SK-N-SH treated with all-trans-retinoic acid at 6 μM for 48 hours (cell line): ENCODE results near the gene LYRM1.

Experiments
- ATAC-seq: fragments of 200-7000 bp; cut with Tn5 transposase; 3 replicates; pipeline ENCODE4 v1.9.1; 2020; ENCODE audit warnings: mild to moderate bottlenecking, moderate library complexity
- ARNTL ChIP-seq: fragments of 450-650 bp; formaldehyde crosslinking; IDR thresholded peaks from 2 replicates; pipeline ENCODE4 v1.5.0; 2020; ENCODE audit warnings: low read depth, mild to moderate bottlenecking, moderate library complexity, borderline replicate concordance
- CSDC2 ChIP-seq: fragments of 250-450 bp; sonication (Bioruptor Pico); IDR thresholded peaks from 2 replicates; pipeline ENCODE4 v1.5.0; 2020; ENCODE audit warnings: mild to moderate bottlenecking, moderate library complexity
- ESRRG ChIP-seq: fragments of 250-450 bp; sonication (Bioruptor Pico); IDR thresholded peaks from 2 replicates; pipeline ENCODE4 v1.6.1; 2021; ENCODE audit warnings: mild to moderate bottlenecking
- GLIS3 ChIP-seq: fragments of 250-450 bp; sonication (Bioruptor Pico); IDR thresholded peaks from 2 replicates; pipeline ENCODE4 v1.5.0; 2020; ENCODE audit warnings: mild to moderate bottlenecking, moderate library complexity
- ISL1 ChIP-seq: fragments of 250-450 bp; sonication (Bioruptor Pico); IDR thresholded peaks from 2 replicates; pipeline ENCODE4 v2.1.2; 2022; ENCODE audit warnings: mild to moderate bottlenecking, moderate library complexity
- OSR1 ChIP-seq: fragments of 250-450 bp; sonication (Bioruptor Pico); IDR thresholded peaks from 2 replicates; pipeline ENCODE4 v1.8.0; 2022; ENCODE audit warnings: moderate library complexity, mild to moderate bottlenecking, inconsistent platforms
- PPARA ChIP-seq: fragments of 250-450 bp; sonication (Bioruptor Pico); IDR thresholded peaks from 2 replicates; pipeline ENCODE4 v1.5.0; 2020; ENCODE audit warnings: mild to moderate bottlenecking, borderline replicate concordance
- SNAI2 ChIP-seq: fragments of 250-450 bp; sonication (Bioruptor Pico); IDR thresholded peaks from 2 replicates; pipeline ENCODE4 v1.5.0; 2020; ENCODE audit warnings: mild to moderate bottlenecking, moderate library complexity
- TCF4 ChIP-seq: fragments of 250-450 bp; sonication (Bioruptor Pico); IDR thresholded peaks from 2 replicates; pipeline ENCODE4 v1.8.0; 2021; ENCODE audit warnings: mild to moderate bottlenecking, moderate library complexity, borderline replicate concordance
- TOX ChIP-seq: fragments of 250-450 bp; sonication (Bioruptor Pico); IDR thresholded peaks from 2 replicates; pipeline ENCODE4 v1.8.0; 2021; ENCODE audit warnings: mild to moderate bottlenecking, moderate library complexity, borderline replicate concordance
- ZC3H10 ChIP-seq: fragments of 250-450 bp; sonication (Bioruptor Pico); IDR thresholded peaks from 2 replicates; pipeline ENCODE4 v1.5.1; 2021; ENCODE audit warnings: mild to moderate bottlenecking, moderate library complexity
- ZFP3 ChIP-seq: fragments of 250-450 bp; sonication (Bioruptor Pico); IDR thresholded peaks from 2 replicates; pipeline ENCODE4 v1.5.0; 2020; ENCODE audit warnings: mild to moderate bottlenecking, moderate library complexity
- ZFP30 ChIP-seq: fragments of 450-650 bp; formaldehyde crosslinking; IDR thresholded peaks from 2 replicates; pipeline ENCODE4 v1.5.0; 2022; ENCODE audit warnings: mild to moderate bottlenecking, moderate library complexity
- ZNF70 ChIP-seq: fragments of 450-650 bp; formaldehyde crosslinking; IDR thresholded peaks from 2 replicates; pipeline ENCODE4 v1.5.0; 2020; ENCODE audit warnings: mild to moderate bottlenecking, moderate library complexity
- ZNF8 ChIP-seq: fragments of 450-650 bp; formaldehyde crosslinking; IDR thresholded peaks from 2 replicates; pipeline ENCODE4 v1.5.0; 2020; ENCODE audit warnings: mild to moderate bottlenecking, moderate library complexity
- TF ChIP-seq, protein P1 (sequence below): fragments of 250-450 bp; sonication (Bioruptor Pico); IDR thresholded peaks from 2 replicates; pipeline ENCODE4 v1.8.0; 2021; ENCODE audit warnings: low read depth, mild to moderate bottlenecking, moderate library complexity, borderline replicate concordance
- TF ChIP-seq, protein P2 (sequence below): fragments of 250-450 bp; sonication (Bioruptor Pico); IDR thresholded peaks from 2 replicates; pipeline ENCODE4 v1.5.1; 2021; ENCODE audit warnings: mild to moderate bottlenecking, moderate library complexity
- TF ChIP-seq, protein P3 (sequence below): fragments of 250-450 bp; sonication (Bioruptor Pico); IDR thresholded peaks from 2 replicates; pipeline ENCODE4 v1.8.0; 2020; ENCODE audit warnings: mild to moderate bottlenecking, moderate library complexity, borderline replicate concordance
- TF ChIP-seq, protein P4 (sequence below): fragments of 250-450 bp; sonication (Bioruptor Pico); IDR thresholded peaks from 2 replicates; pipeline ENCODE4 v1.5.1; 2020; ENCODE audit warnings: low read depth, mild to moderate bottlenecking, moderate library complexity
- TF ChIP-seq, protein P5 (sequence below): fragments of 250-450 bp; sonication (Bioruptor Pico); IDR thresholded peaks from 2 replicates; pipeline ENCODE4 v1.5.0; 2020; ENCODE audit warnings: mild to moderate bottlenecking, moderate library complexity

LYRM1 gene

DNA sequence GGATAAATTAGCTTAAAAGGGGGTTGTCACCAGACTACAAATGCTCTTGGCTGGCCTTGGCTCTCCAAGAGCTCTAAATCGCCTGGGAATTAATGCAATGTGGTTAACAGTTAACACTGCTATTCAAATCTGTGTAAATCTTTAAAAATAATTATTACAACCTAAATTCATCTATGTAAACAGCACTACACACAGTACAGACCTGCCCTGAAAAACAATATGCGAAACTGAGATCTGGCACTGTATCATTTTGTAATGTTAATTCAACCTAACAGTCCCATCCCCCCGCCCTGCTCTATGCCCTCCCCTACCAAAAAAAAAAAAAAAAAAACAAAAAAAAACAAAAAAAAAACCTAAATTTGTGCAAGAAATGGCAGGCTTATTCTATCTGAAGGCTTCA, 41.3 kb upstream of the LYRM1 start:
- no peak for TF ChIP-seq OSR1
- TF ChIP-seq, protein P1, sequence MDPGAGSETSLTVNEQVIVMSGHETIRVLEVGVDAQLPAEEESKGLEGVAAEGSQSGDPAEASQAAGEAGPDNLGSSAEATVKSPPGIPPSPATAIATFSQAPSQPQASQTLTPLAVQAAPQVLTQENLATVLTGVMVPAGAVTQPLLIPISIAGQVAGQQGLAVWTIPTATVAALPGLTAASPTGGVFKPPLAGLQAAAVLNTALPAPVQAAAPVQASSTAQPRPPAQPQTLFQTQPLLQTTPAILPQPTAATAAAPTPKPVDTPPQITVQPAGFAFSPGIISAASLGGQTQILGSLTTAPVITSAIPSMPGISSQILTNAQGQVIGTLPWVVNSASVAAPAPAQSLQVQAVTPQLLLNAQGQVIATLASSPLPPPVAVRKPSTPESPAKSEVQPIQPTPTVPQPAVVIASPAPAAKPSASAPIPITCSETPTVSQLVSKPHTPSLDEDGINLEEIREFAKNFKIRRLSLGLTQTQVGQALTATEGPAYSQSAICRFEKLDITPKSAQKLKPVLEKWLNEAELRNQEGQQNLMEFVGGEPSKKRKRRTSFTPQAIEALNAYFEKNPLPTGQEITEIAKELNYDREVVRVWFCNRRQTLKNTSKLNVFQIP (CRISPR knock-in tag): no peak
- TF ChIP-seq, protein P2, sequence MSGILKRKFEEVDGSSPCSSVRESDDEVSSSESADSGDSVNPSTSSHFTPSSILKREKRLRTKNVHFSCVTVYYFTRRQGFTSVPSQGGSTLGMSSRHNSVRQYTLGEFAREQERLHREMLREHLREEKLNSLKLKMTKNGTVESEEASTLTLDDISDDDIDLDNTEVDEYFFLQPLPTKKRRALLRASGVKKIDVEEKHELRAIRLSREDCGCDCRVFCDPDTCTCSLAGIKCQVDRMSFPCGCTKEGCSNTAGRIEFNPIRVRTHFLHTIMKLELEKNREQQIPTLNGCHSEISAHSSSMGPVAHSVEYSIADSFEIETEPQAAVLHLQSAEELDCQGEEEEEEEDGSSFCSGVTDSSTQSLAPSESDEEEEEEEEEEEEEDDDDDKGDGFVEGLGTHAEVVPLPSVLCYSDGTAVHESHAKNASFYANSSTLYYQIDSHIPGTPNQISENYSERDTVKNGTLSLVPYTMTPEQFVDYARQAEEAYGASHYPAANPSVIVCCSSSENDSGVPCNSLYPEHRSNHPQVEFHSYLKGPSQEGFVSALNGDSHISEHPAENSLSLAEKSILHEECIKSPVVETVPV (CRISPR knock-in tag): no peak
- no peak for TF ChIP-seq PPARA
- no peak for TF ChIP-seq ESRRG (CRISPR knock-in tag)
- no peak for TF ChIP-seq ZNF8
- no peak for TF ChIP-seq TCF4 (CRISPR knock-in tag)
- TF ChIP-seq GLIS3 (CRISPR knock-in tag): no peak
- no peak for TF ChIP-seq SNAI2 (CRISPR knock-in tag)
- TF ChIP-seq ISL1 (CRISPR knock-in tag): no peak
- no peak for TF ChIP-seq ZFP30 (CRISPR knock-in tag)
- TF ChIP-seq, protein P3, sequence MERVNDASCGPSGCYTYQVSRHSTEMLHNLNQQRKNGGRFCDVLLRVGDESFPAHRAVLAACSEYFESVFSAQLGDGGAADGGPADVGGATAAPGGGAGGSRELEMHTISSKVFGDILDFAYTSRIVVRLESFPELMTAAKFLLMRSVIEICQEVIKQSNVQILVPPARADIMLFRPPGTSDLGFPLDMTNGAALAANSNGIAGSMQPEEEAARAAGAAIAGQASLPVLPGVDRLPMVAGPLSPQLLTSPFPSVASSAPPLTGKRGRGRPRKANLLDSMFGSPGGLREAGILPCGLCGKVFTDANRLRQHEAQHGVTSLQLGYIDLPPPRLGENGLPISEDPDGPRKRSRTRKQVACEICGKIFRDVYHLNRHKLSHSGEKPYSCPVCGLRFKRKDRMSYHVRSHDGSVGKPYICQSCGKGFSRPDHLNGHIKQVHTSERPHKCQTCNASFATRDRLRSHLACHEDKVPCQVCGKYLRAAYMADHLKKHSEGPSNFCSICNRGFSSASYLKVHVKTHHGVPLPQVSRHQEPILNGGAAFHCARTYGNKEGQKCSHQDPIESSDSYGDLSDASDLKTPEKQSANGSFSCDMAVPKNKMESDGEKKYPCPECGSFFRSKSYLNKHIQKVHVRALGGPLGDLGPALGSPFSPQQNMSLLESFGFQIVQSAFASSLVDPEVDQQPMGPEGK: no peak
- TF ChIP-seq, protein P4, sequence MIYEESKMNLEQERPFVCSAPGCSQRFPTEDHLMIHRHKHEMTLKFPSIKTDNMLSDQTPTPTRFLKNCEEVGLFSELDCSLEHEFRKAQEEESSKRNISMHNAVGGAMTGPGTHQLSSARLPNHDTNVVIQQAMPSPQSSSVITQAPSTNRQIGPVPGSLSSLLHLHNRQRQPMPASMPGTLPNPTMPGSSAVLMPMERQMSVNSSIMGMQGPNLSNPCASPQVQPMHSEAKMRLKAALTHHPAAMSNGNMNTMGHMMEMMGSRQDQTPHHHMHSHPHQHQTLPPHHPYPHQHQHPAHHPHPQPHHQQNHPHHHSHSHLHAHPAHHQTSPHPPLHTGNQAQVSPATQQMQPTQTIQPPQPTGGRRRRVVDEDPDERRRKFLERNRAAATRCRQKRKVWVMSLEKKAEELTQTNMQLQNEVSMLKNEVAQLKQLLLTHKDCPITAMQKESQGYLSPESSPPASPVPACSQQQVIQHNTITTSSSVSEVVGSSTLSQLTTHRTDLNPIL: no peak
- TF ChIP-seq, protein P5, sequence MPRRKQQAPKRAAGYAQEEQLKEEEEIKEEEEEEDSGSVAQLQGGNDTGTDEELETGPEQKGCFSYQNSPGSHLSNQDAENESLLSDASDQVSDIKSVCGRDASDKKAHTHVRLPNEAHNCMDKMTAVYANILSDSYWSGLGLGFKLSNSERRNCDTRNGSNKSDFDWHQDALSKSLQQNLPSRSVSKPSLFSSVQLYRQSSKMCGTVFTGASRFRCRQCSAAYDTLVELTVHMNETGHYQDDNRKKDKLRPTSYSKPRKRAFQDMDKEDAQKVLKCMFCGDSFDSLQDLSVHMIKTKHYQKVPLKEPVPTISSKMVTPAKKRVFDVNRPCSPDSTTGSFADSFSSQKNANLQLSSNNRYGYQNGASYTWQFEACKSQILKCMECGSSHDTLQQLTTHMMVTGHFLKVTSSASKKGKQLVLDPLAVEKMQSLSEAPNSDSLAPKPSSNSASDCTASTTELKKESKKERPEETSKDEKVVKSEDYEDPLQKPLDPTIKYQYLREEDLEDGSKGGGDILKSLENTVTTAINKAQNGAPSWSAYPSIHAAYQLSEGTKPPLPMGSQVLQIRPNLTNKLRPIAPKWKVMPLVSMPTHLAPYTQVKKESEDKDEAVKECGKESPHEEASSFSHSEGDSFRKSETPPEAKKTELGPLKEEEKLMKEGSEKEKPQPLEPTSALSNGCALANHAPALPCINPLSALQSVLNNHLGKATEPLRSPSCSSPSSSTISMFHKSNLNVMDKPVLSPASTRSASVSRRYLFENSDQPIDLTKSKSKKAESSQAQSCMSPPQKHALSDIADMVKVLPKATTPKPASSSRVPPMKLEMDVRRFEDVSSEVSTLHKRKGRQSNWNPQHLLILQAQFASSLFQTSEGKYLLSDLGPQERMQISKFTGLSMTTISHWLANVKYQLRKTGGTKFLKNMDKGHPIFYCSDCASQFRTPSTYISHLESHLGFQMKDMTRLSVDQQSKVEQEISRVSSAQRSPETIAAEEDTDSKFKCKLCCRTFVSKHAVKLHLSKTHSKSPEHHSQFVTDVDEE (CRISPR knock-in tag): no peak
- no peak for TF ChIP-seq ZNF70 (CRISPR knock-in tag)
- TF ChIP-seq, all 23 proteins: peak for 0
- ATAC-seq: no peak

DNA sequence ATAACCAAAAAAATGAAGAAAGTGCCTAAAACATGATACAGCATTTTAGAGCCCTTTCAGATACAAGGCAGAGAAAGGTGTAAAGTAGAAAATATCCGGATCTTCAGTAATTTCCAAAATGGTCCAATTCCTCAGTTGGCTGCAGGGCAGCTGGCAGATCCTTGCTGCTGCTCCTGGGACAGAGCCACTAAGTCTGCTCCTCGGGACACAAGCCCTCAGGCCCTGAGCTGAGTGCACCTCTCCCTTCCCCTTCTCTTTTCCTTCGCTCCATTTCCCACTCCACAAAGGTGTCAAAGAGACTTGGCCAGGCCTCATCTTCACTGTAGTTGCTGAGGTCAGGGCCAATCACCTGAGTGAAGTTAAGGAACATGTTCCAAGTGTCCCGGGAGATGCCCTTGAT, 40.9 kb upstream of the LYRM1 start:
- ATAC-seq: no peak
- no peak for TF ChIP-seq ARNTL (CRISPR knock-in tag)
- TF ChIP-seq ZFP3 (CRISPR knock-in tag): no peak
- no peak for TF ChIP-seq ESRRG (CRISPR knock-in tag)
- TF ChIP-seq ZNF70 (CRISPR knock-in tag): no peak
- TF ChIP-seq, protein P1 (CRISPR knock-in tag): no peak
- TF ChIP-seq, protein P5 (CRISPR knock-in tag): no peak
- TF ChIP-seq OSR1: no peak
- TF ChIP-seq ZNF8: no peak
- TF ChIP-seq SNAI2 (CRISPR knock-in tag): no peak
- no peak for TF ChIP-seq PPARA
- TF ChIP-seq GLIS3 (CRISPR knock-in tag): no peak
- no peak for TF ChIP-seq CSDC2
- no peak for TF ChIP-seq TCF4 (CRISPR knock-in tag)
- TF ChIP-seq, protein P3: no peak
- TF ChIP-seq TOX: no peak
- TF ChIP-seq, protein P2 (CRISPR knock-in tag): no peak
- no peak for TF ChIP-seq ISL1 (CRISPR knock-in tag)
- no peak for TF ChIP-seq ZC3H10
